Measurements from ENCODE around the gene TMIGD2.
"Not testable (repeated sequence)": the region's sequence is repeated elsewhere in the genome, so short reads cannot be mapped to it uniquely, and the experiment has no call there.

The TMIGD2 gene

GRCh38 chr19:4302243-4302640, at the start of gene TMIGD2:
TMIGD2 (minus strand) TSS chr19:4302389; CDS start chr19:4302385, 4 bp downstream.
- H3K4me3 Mint-ChIP-seq: peak within 1 kb of the TSS; percentile 66
- H3K4me1 Mint-ChIP-seq: peaks cover 41% of the 10 kb centered on the region
- peaks cover 10% of the 10 kb centered on the region for H3K36me3 Mint-ChIP-seq
- no peaks in the 10 kb centered on the region for H3K9me3 Mint-ChIP-seq
- no peak for ATAC-seq
- H3K27ac Mint-ChIP-seq: peak within 1 kb of the TSS; percentile 81
- no peak for DNase-seq (ENCODE audit: low spot score in 2 of 2)

- no peaks in the 10 kb centered on the region for H3K9me3 Mint-ChIP-seq
- H3K4me1 Mint-ChIP-seq: peaks cover 5% of the 10 kb centered on the region
- no peak for ATAC-seq
- no peak for DNase-seq (ENCODE audit: low spot score in 2 of 2)
- peak overlapping the region; percentile 85 for H3K27ac Mint-ChIP-seq
- H3K4me3 Mint-ChIP-seq: no peak overlapping the region
- peaks cover 65% of the 10 kb centered on the region for H3K36me3 Mint-ChIP-seq
These were observed 48.5 kb upstream of the TMIGD2 start for GRCh38 chr19:4350726-4351125.

- Mint-ChIP-seq H3K36me3 (peaks cover 60% of the 10 kb centered on the region), H3K4me3 (no peak overlapping the region), H3K27ac (peak overlapping the region; percentile 85), H3K9me3 (no peaks in the 10 kb centered on the region), H3K4me1 (peaks cover 11% of the 10 kb centered on the region)
- no peak for ATAC-seq
- DNase-seq (ENCODE audit: low spot score in 2 of 2): no peak
These were observed 47.9 kb upstream of the TMIGD2 start for GRCh38 chr19:4350111-4350510.

- not testable (repeated sequence) for ATAC-seq; H3K9me3 Mint-ChIP-seq; DNase-seq (ENCODE audit: low spot score in 2 of 2); H3K27ac Mint-ChIP-seq; H3K4me3 Mint-ChIP-seq
- Mint-ChIP-seq H3K4me1 (peaks cover 12% of the 10 kb centered on the region), H3K36me3 (peaks cover 54% of the 10 kb centered on the region)
These were observed 47.0 kb upstream of the TMIGD2 start for GRCh38 chr19:4349225-4349624.

- Mint-ChIP-seq H3K9me3 (no peaks in the 10 kb centered on the region), H3K27ac (no peak overlapping the region), H3K4me1 (peaks cover 18% of the 10 kb centered on the region), H3K36me3 (peaks cover 50% of the 10 kb centered on the region), H3K4me3 (no peak overlapping the region)
- DNase-seq (ENCODE audit: low spot score in 2 of 2) (no peak), ATAC-seq (no peak)
These were observed 45.3 kb upstream of the TMIGD2 start for GRCh38 chr19:4347521-4347920.

- H3K4me3 Mint-ChIP-seq: no peak overlapping the region
- ATAC-seq: no peak
- peaks cover 26% of the 10 kb centered on the region for H3K4me1 Mint-ChIP-seq
These were observed 43.8 kb upstream of the TMIGD2 start for GRCh38 chr19:4346020-4346383.

GRCh38 chr19:4345342-4346019, 43.3 kb upstream of the TMIGD2 start:
- H3K4me1 Mint-ChIP-seq: peaks cover 26% of the 10 kb centered on the region
- H3K36me3 Mint-ChIP-seq: peaks cover 42% of the 10 kb centered on the region
- no peak overlapping the region for H3K27ac Mint-ChIP-seq
- ATAC-seq (no peak), DNase-seq (ENCODE audit: low spot score in 2 of 2) (no peak)
- H3K9me3 Mint-ChIP-seq: no peaks in the 10 kb centered on the region
- H3K4me3 Mint-ChIP-seq: peak overlapping the region; percentile 19

More at GRCh38 chr19:4346020-4346383, 43.8 kb upstream of the TMIGD2 start:
- no peaks in the 10 kb centered on the region for H3K9me3 Mint-ChIP-seq
- peaks cover 42% of the 10 kb centered on the region for H3K36me3 Mint-ChIP-seq
- no peak for DNase-seq (ENCODE audit: low spot score in 2 of 2)
- no peak overlapping the region for H3K27ac Mint-ChIP-seq

GRCh38 chr19:4343370-4344307, 41.5 kb upstream of the TMIGD2 start, which contains the start of gene MPND:
MPND (plus strand) TSS chr19:4343562; CDS start chr19:4343594, 32 bp downstream.
- Mint-ChIP-seq H3K36me3 (peaks cover 33% of the 10 kb centered on the region), H3K9me3 (no peaks in the 10 kb centered on the region), H3K27ac (peak within 1 kb of the TSS; percentile 56), H3K4me3 (peak within 1 kb of the TSS; percentile 89), H3K4me1 (peaks cover 36% of the 10 kb centered on the region)
- ATAC-seq (peak; percentile 85), DNase-seq (ENCODE audit: low spot score in 2 of 2) (peak in 1 of 2 donors; percentile 93)

- Mint-ChIP-seq H3K4me1 (peaks cover 44% of the 10 kb centered on the region), H3K9me3 (no peaks in the 10 kb centered on the region), H3K36me3 (peaks cover 24% of the 10 kb centered on the region), H3K27ac (peak overlapping the region; percentile 56), H3K4me3 (peak overlapping the region; percentile 89)
- peak; percentile 92 for ATAC-seq
- peak; percentile 76 to 96 for DNase-seq (ENCODE audit: low spot score in 2 of 2)
These were observed 40.6 kb upstream of the TMIGD2 start for GRCh38 chr19:4342615-4343369.

GRCh38 chr19:4342314-4342614, 40.1 kb upstream of the TMIGD2 start:
- Mint-ChIP-seq H3K27ac (peak overlapping the region; percentile 56), H3K36me3 (peaks cover 19% of the 10 kb centered on the region), H3K4me1 (peaks cover 47% of the 10 kb centered on the region), H3K9me3 (no peaks in the 10 kb centered on the region), H3K4me3 (peak overlapping the region; percentile 89)
- DNase-seq (ENCODE audit: low spot score in 2 of 2) (no peak), ATAC-seq (no peak)

- Mint-ChIP-seq H3K27ac (peak within 1 kb of the TSS; percentile 93), H3K9me3 (peaks cover 6% of the 10 kb centered on the region), H3K36me3 (peaks cover 9% of the 10 kb centered on the region), H3K4me1 (peaks cover 30% of the 10 kb centered on the region), H3K4me3 (peak within 1 kb of the TSS; percentile 78)
- DNase-seq (ENCODE audit: low spot score in 2 of 2) (no peak), ATAC-seq (no peak)
These were observed 36.5 kb upstream of the TMIGD2 start, which contains the start of gene STAP2 for GRCh38 chr19:4338441-4339355. STAP2 (minus strand) TSS chr19:4338827; CDS start chr19:4338753, 74 bp downstream.

- Mint-ChIP-seq H3K9me3 (peaks cover 6% of the 10 kb centered on the region), H3K36me3 (peaks cover 6% of the 10 kb centered on the region), H3K4me3 (peak overlapping the region; percentile 78), H3K27ac (peak overlapping the region; percentile 93), H3K4me1 (peaks cover 30% of the 10 kb centered on the region)
- no peak for ATAC-seq
- DNase-seq (ENCODE audit: low spot score in 2 of 2): no peak
These were observed 35.8 kb upstream of the TMIGD2 start for GRCh38 chr19:4337906-4338440.

- H3K4me3 Mint-ChIP-seq: no peak overlapping the region
- H3K4me1 Mint-ChIP-seq: peaks cover 21% of the 10 kb centered on the region
- no peak overlapping the region for H3K27ac Mint-ChIP-seq
- DNase-seq (ENCODE audit: low spot score in 2 of 2) (no peak), ATAC-seq (no peak)
- peaks cover 6% of the 10 kb centered on the region for H3K9me3 Mint-ChIP-seq
- H3K36me3 Mint-ChIP-seq: no peaks in the 10 kb centered on the region
These were observed 32.9 kb upstream of the TMIGD2 start for GRCh38 chr19:4334929-4335570.

- peak overlapping the region; percentile 78 for H3K4me3 Mint-ChIP-seq
- ATAC-seq (no peak), DNase-seq (ENCODE audit: low spot score in 2 of 2) (no peak)
- peaks cover 11% of the 10 kb centered on the region for H3K36me3 Mint-ChIP-seq
- no peaks in the 10 kb centered on the region for H3K9me3 Mint-ChIP-seq
- H3K4me1 Mint-ChIP-seq: peaks cover 32% of the 10 kb centered on the region
- peak overlapping the region; percentile 88 for H3K27ac Mint-ChIP-seq
These were observed 27.7 kb upstream of the TMIGD2 start for GRCh38 chr19:4329858-4330257.
